Testis (tissue), 2 donors: ENCODE data around the gene GOT2.

Experiments
- CTCF ChIP-seq, 3 experiments: fragments of 450-650 bp in 2 of 3; fragments of 200-600 bp in 1 of 3; sonication (generic) in 1 of 3; IDR thresholded peaks; one replicate each; pipeline ENCODE4 v1.5.1; 2016 to 2019; ENCODE audit warnings: antibody characterized with exemption in 3 of 3, mild to moderate bottlenecking in 2 of 3, moderate library complexity in 1 of 3
- POLR2A ChIP-seq: fragments of 450-650 bp; IDR thresholded peaks from one replicate; pipeline ENCODE4 v1.6.1; 2017; ENCODE audit warnings: antibody characterized with exemption, mild to moderate bottlenecking, moderate library complexity

- TF ChIP-seq CTCF (IDR thresholded peaks at IDR 0.05), result no peak
- TF ChIP-seq POLR2A, result no peak
Observed at GRCh38 chr16:58767581-58767980, 33.5 kb upstream of the GOT2 start.
